Kidney (tissue), 14 donors: ENCODE measurements around the gene ALG1L2. TPM values are rescaled to one million over a fixed set of nuclear protein-coding genes. Genes with fewer than 3 reads are reported as not detected.
"Not testable (repeated sequence)": the region's sequence is repeated elsewhere in the genome, so short reads cannot be mapped to it uniquely, and the experiment has no call there.

Experiments used
- DNase-seq, 5 donors: peaks; one replicate each; pipeline ENCODE4 v3.0.0-alpha.2; 2013 to 2020
- FAIRE-seq: peaks from 2 replicates; lab custom pipeline; 2012; peaks lifted over from hg19 to GRCh38; lab: Jason Lieb, UNC
- H3K27ac ChIP-seq, 2 donors: one replicate each; pipeline ENCODE4 v1.7.0; 2013; ENCODE audit warnings: low read depth in 2 of 2, low read length in 2 of 2, inconsistent platforms in 1 of 2
- H3K27me3 ChIP-seq: one replicate; pipeline ENCODE4 v1.7.1; 2013; ENCODE audit warnings: low read length, inconsistent platforms; ENCODE audit not compliant: control insufficient read depth, insufficient read depth
- H3K36me3 ChIP-seq, 3 donors: one replicate each; pipeline versions ENCODE4 v1.7.0 to v1.7.1; 2013; ENCODE audit warnings: low read length in 3 of 3, control low read depth in 1 of 3, inconsistent platforms in 1 of 3; ENCODE audit not compliant: insufficient read depth in 3 of 3, control insufficient read depth in 2 of 3
- H3K4me1 ChIP-seq, 3 donors: one replicate each; pipeline versions ENCODE4 v1.7.0 to v1.7.1; 2013; ENCODE audit warnings: low read length in 3 of 3, inconsistent platforms in 1 of 3, low read depth in 1 of 3; ENCODE audit not compliant: control insufficient read depth in 2 of 3, insufficient read depth in 2 of 3
- H3K4me3 ChIP-seq, 3 donors: one replicate each; pipeline versions ENCODE4 v1.7.0 to v1.8.1; 2013; ENCODE audit warnings: low read length in 3 of 3, control low read depth in 1 of 3, inconsistent platforms in 1 of 3
- H3K9ac ChIP-seq, 3 donors: one replicate each; pipeline versions ENCODE4 v1.7.0 to v1.7.1; 2013; ENCODE audit warnings: low read length in 3 of 3, control low read depth in 1 of 3, inconsistent platforms in 1 of 3
- H3K9me3 ChIP-seq, 3 donors: one replicate each; pipeline versions ENCODE4 v1.7.0 to v1.7.1; 2013; ENCODE audit warnings: low read length in 3 of 3, control low read depth in 1 of 3, inconsistent platforms in 1 of 3; ENCODE audit not compliant: control insufficient read depth in 2 of 3, insufficient read depth in 1 of 3
- CTCF ChIP-seq: IDR thresholded peaks from 3 replicates; pipeline ENCODE4 v1.5.1; 2012; ENCODE audit warnings: mild to moderate bottlenecking, moderate library complexity, borderline replicate concordance; ENCODE audit not compliant: insufficient read depth; ENCODE audit errors: extremely low read depth
- intact Hi-C: fragments of 100-400 bp; cut with DNase I; formaldehyde crosslinking; loops from one replicate; pipeline ENCODE4 v1.11.1; 2022
- polyA plus RNA-seq: library from polyadenylated mRNA; stranded (reverse); fragments of 350-450 nt; fragmentation: Illumina TruSeq; extraction: RNeasy Lipid Tissue Mini Kit (QIAGEN cat#74804); gene quantifications from one replicate; pipeline ENCODE4 v1.2.3, GENCODE V29; 2014; ENCODE audit warnings: low read depth, low replicate concordance; ENCODE audit not compliant: insufficient read depth
- total RNA-seq: library from RNA; stranded (reverse); fragmentation: NEBNext Ultra II Directional; extraction: Animal tissue kit (Norgen Biotek cat#: 25700); gene quantifications from one replicate; pipeline ENCODE4 v1.2.1, GENCODE V29; 2021
- donor health status: control.
- donor health status: control.
- donor health status: control.
- donor health status: control.
- donor health status: control.
- donor health status: DM: yes; HTN: yes; CAD: no.
- donor health status: Normal renal cell carcinoma (clear cell type).

The ALG1L2 gene
- total and polyA plus RNA-seq, 2 donors from 2014 or later = 0.82 TPM; not detected in 1

GRCh38 chr3:130111185-130111864 lies 29.7 kb downstream of the ALG1L2 start:
- H3K4me3 ChIP-seq = peak overlapping the region; percentile 50 to 72 (median 52)
- no peaks in the 10 kb centered on the region for H3K36me3 ChIP-seq
- H3K9ac ChIP-seq = peak overlapping the region in 1 of 3 donors; percentile 26
- DNase-seq (peak; percentile 98 to 100 (median 99)), FAIRE-seq (peak; percentile 98)
- TF ChIP-seq CTCF = no peak
- H3K27me3 ChIP-seq = no peaks in the 10 kb centered on the region
- H3K4me1 ChIP-seq = no peaks in the 10 kb centered on the region
- no peaks in the 10 kb centered on the region for H3K9me3 ChIP-seq
- H3K27ac ChIP-seq = peak overlapping the region in 1 of 2 donors; percentile 60
- intact Hi-C loops = no loop called here

- FAIRE-seq, H3K9me3 ChIP-seq, H3K4me1 ChIP-seq, intact Hi-C loops, H3K27me3 ChIP-seq, H3K36me3 ChIP-seq: not testable (repeated sequence)
- Histone ChIP-seq H3K4me3 (peak overlapping the region; percentile 67 to 85 (median 68)), H3K27ac (peak overlapping the region; percentile 32 to 85), H3K9ac (peak overlapping the region; percentile 48 to 65 (median 61))
- DNase-seq = peak; percentile 98 to 100 (median 99)
Observed at GRCh38 chr3:130111865-130112747, 30.5 kb downstream of the ALG1L2 start.

- not testable (repeated sequence) for H3K27me3 ChIP-seq, H3K4me1 ChIP-seq, FAIRE-seq
Observed at GRCh38 chr3:130112748-130113073, 31.1 kb downstream of the ALG1L2 start.

GRCh38 chr3:130115400-130115799 lies 33.8 kb downstream of the ALG1L2 start:
- H3K4me3 ChIP-seq, H3K9me3 ChIP-seq, FAIRE-seq, H3K27ac ChIP-seq, H3K27me3 ChIP-seq, intact Hi-C loops, DNase-seq, H3K4me1 ChIP-seq, H3K9ac ChIP-seq, H3K36me3 ChIP-seq: not testable (repeated sequence)

More at GRCh38 chr3:130112748-130113073, 31.1 kb downstream of the ALG1L2 start:
- H3K36me3 ChIP-seq, intact Hi-C loops, H3K9me3 ChIP-seq, DNase-seq: not testable (repeated sequence)
- H3K4me3 ChIP-seq = peak overlapping the region; percentile 67 to 85 (median 68)
- H3K9ac ChIP-seq = peak overlapping the region in 2 of 3 donors; percentile 48 to 61
- H3K27ac ChIP-seq = peak overlapping the region; percentile 32 to 85
